HFF-Myc (cell line): ENCODE data around the gene SESN3.

ENCODE experiments used
- DNase-seq: peaks from one replicate; pipeline ENCODE4 v3.0.0-alpha.2; 2011; ENCODE audit warnings: low read depth; ENCODE audit errors: extremely low read depth
- H3K4me3 ChIP-seq: replicated peaks from 2 replicates; pipeline ENCODE4 v1.5.1; 2011; ENCODE audit warnings: low read depth, mild to moderate bottlenecking, control low read depth, low read length
- CTCF ChIP-seq: IDR thresholded peaks from 2 replicates; pipeline ENCODE4 v1.5.1; 2012; ENCODE audit warnings: mild to moderate bottlenecking, low read depth, low read length, control low read depth; ENCODE audit errors: missing control alignments

SESN3 gene

GRCh38 chr11:95153857-95154246 lies 77.2 kb downstream of the SESN3 start:
- DNase-seq = no peak
- no peak overlapping the region for H3K4me3 ChIP-seq
- TF ChIP-seq CTCF = no peak

GRCh38 chr11:95152876-95153856 lies 77.8 kb downstream of the SESN3 start:
- H3K4me3 ChIP-seq = no peak overlapping the region
- TF ChIP-seq CTCF = no peak
- DNase-seq = no peak

- DNase-seq = peak; percentile 79
- TF ChIP-seq CTCF = peak; percentile 79
- H3K4me3 ChIP-seq = peak overlapping the region; percentile 35
Measured at GRCh38 chr11:95150956-95151684, 79.9 kb downstream of the SESN3 start.

GRCh38 chr11:95149651-95150364 lies 81.2 kb downstream of the SESN3 start:
- no peak for DNase-seq
- TF ChIP-seq CTCF = no peak
- no peak overlapping the region for H3K4me3 ChIP-seq

- no peak for DNase-seq
Measured at GRCh38 chr11:95148938-95149337, 82.1 kb downstream of the SESN3 start.

More at GRCh38 chr11:95148938-95149337, 82.1 kb downstream of the SESN3 start:
- TF ChIP-seq CTCF = no peak
- no peak overlapping the region for H3K4me3 ChIP-seq
